Activated T-helper 17 cell treated with anti-CD3 and anti-CD28 coated beads, Interleukin-2, amount 50 U/mL, for 72 hours (primary cell): ENCODE data around the gene MYLIP. TPM values are rescaled to one million over a fixed set of nuclear protein-coding genes. Genes with fewer than 3 reads are reported as not detected.

Experiments
- ATAC-seq: fragments of 150-1000 bp; cut with Tn5 transposase; replicated peaks from 2 replicates; pipeline ENCODE4 v1.10.0; 2021; ENCODE audit warnings: mild to moderate bottlenecking, moderate library complexity
- H3K27ac Mint-ChIP-seq: one replicate; pipeline ENCODE4 v1.8.0; 2022; ENCODE audit warnings: mixed read lengths
- H3K27me3 Mint-ChIP-seq: one replicate; pipeline ENCODE4 v1.8.0; 2022; ENCODE audit warnings: mixed read lengths
- H3K36me3 Mint-ChIP-seq: one replicate; pipeline ENCODE4 v1.8.0; 2022; ENCODE audit warnings: low read depth, mild to moderate bottlenecking, mixed read lengths
- H3K4me1 Mint-ChIP-seq: one replicate; pipeline ENCODE4 v1.8.0; 2022; ENCODE audit warnings: mixed read lengths
- H3K4me3 Mint-ChIP-seq: one replicate; pipeline ENCODE4 v1.8.0; 2022; ENCODE audit warnings: mild to moderate bottlenecking, mixed read lengths
- H3K9me3 Mint-ChIP-seq: one replicate; pipeline ENCODE4 v1.8.0; 2022; ENCODE audit warnings: mixed read lengths
- total RNA-seq, 2 donors: library from RNA; stranded (reverse); gene quantifications; one replicate each; pipeline ENCODE4 v1.2.3, GENCODE V29; 2022

Gene MYLIP
- total RNA-seq, 2 donors from 2014 or later, result 5.4 to 6.0 TPM

- Mint-ChIP-seq H3K4me3 (no peak overlapping the region), H3K4me1 (peaks cover 22% of the 10 kb centered on the region), H3K36me3 (peaks cover 69% of the 10 kb centered on the region), H3K27ac (peak overlapping the region; percentile 2), H3K27me3 (no peaks in the 10 kb centered on the region), H3K9me3 (no peaks in the 10 kb centered on the region)
- ATAC-seq, result no peak
Measured at GRCh38 chr6:16140607-16141006, 11.7 kb downstream of the MYLIP start.

GRCh38 chr6:16141514-16141913 lies 12.6 kb downstream of the MYLIP start:
- no peaks in the 10 kb centered on the region for H3K27me3 Mint-ChIP-seq

GRCh38 chr6:16145038-16145437 lies 16.2 kb downstream of the MYLIP start:
- peaks cover 100% of the 10 kb centered on the region for H3K36me3 Mint-ChIP-seq
- H3K4me1 Mint-ChIP-seq, result peaks cover 10% of the 10 kb centered on the region
- no peak overlapping the region for H3K4me3 Mint-ChIP-seq
- H3K27ac Mint-ChIP-seq, result no peak overlapping the region
- ATAC-seq, result no peak
- H3K9me3 Mint-ChIP-seq, result no peaks in the 10 kb centered on the region
- no peaks in the 10 kb centered on the region for H3K27me3 Mint-ChIP-seq

More at GRCh38 chr6:16141514-16141913, 12.6 kb downstream of the MYLIP start:
- Mint-ChIP-seq H3K36me3 (peaks cover 77% of the 10 kb centered on the region), H3K27ac (no peak overlapping the region), H3K9me3 (no peaks in the 10 kb centered on the region), H3K4me3 (no peak overlapping the region), H3K4me1 (peaks cover 16% of the 10 kb centered on the region)
- ATAC-seq, result no peak

GRCh38 chr6:16146028-16146427 lies 17.1 kb downstream of the MYLIP start:
- ATAC-seq, result no peak
- no peaks in the 10 kb centered on the region for H3K27me3 Mint-ChIP-seq
- no peak overlapping the region for H3K27ac Mint-ChIP-seq
- H3K4me1 Mint-ChIP-seq, result peaks cover 8% of the 10 kb centered on the region
- H3K36me3 Mint-ChIP-seq, result peaks cover 100% of the 10 kb centered on the region
- H3K9me3 Mint-ChIP-seq, result no peaks in the 10 kb centered on the region
- H3K4me3 Mint-ChIP-seq, result no peak overlapping the region

GRCh38 chr6:16146527-16146955 lies 17.7 kb downstream of the MYLIP start:
- Mint-ChIP-seq H3K36me3 (peaks cover 100% of the 10 kb centered on the region), H3K9me3 (no peaks in the 10 kb centered on the region), H3K27me3 (no peaks in the 10 kb centered on the region), H3K27ac (no peak overlapping the region), H3K4me3 (no peak overlapping the region), H3K4me1 (peaks cover 8% of the 10 kb centered on the region)
- no peak for ATAC-seq

- ATAC-seq, result no peak
- Mint-ChIP-seq H3K27ac (no peak overlapping the region), H3K27me3 (no peaks in the 10 kb centered on the region), H3K9me3 (no peaks in the 10 kb centered on the region), H3K4me1 (peaks cover 8% of the 10 kb centered on the region), H3K4me3 (no peak overlapping the region), H3K36me3 (peaks cover 93% of the 10 kb centered on the region)
Measured at GRCh38 chr6:16148498-16148897, 19.6 kb downstream of the MYLIP start.

- peaks cover 88% of the 10 kb centered on the region for H3K36me3 Mint-ChIP-seq
- H3K4me1 Mint-ChIP-seq, result peaks cover 8% of the 10 kb centered on the region
- no peak overlapping the region for H3K4me3 Mint-ChIP-seq
- H3K27me3 Mint-ChIP-seq, result no peaks in the 10 kb centered on the region
- ATAC-seq, result no peak
- peak overlapping the region; percentile 11 for H3K27ac Mint-ChIP-seq
- H3K9me3 Mint-ChIP-seq, result no peaks in the 10 kb centered on the region
Measured at GRCh38 chr6:16149305-16149704, 20.4 kb downstream of the MYLIP start.

GRCh38 chr6:16150098-16150497 lies 21.2 kb downstream of the MYLIP start:
- Mint-ChIP-seq H3K27ac (no peak overlapping the region), H3K4me3 (no peak overlapping the region), H3K9me3 (peaks cover 1% of the 10 kb centered on the region), H3K27me3 (no peaks in the 10 kb centered on the region), H3K4me1 (peaks cover 8% of the 10 kb centered on the region), H3K36me3 (peaks cover 88% of the 10 kb centered on the region)
- no peak for ATAC-seq

GRCh38 chr6:16153211-16153820 lies 24.4 kb downstream of the MYLIP start:
- Mint-ChIP-seq H3K4me3 (no peak overlapping the region), H3K9me3 (peaks cover 4% of the 10 kb centered on the region), H3K4me1 (peaks cover 8% of the 10 kb centered on the region), H3K36me3 (peaks cover 61% of the 10 kb centered on the region), H3K27me3 (no peaks in the 10 kb centered on the region), H3K27ac (no peak overlapping the region)
- ATAC-seq, result no peak

- H3K27ac Mint-ChIP-seq, result no peak overlapping the region
- peaks cover 3% of the 10 kb centered on the region for H3K4me1 Mint-ChIP-seq
- H3K9me3 Mint-ChIP-seq, result peaks cover 4% of the 10 kb centered on the region
- H3K27me3 Mint-ChIP-seq, result no peaks in the 10 kb centered on the region
- peaks cover 45% of the 10 kb centered on the region for H3K36me3 Mint-ChIP-seq
- no peak for ATAC-seq
- H3K4me3 Mint-ChIP-seq, result no peak overlapping the region
Measured at GRCh38 chr6:16154904-16155303, 26.0 kb downstream of the MYLIP start.

- H3K4me1 Mint-ChIP-seq, result peaks cover 6% of the 10 kb centered on the region
- H3K36me3 Mint-ChIP-seq, result peaks cover 19% of the 10 kb centered on the region
- no peak overlapping the region for H3K27ac Mint-ChIP-seq
- H3K9me3 Mint-ChIP-seq, result peaks cover 4% of the 10 kb centered on the region
- H3K27me3 Mint-ChIP-seq, result no peaks in the 10 kb centered on the region
- no peak overlapping the region for H3K4me3 Mint-ChIP-seq
- no peak for ATAC-seq
Measured at GRCh38 chr6:16157492-16157891, 28.6 kb downstream of the MYLIP start.

GRCh38 chr6:16157909-16158308 lies 29.0 kb downstream of the MYLIP start:
- Mint-ChIP-seq H3K4me3 (no peak overlapping the region), H3K4me1 (peaks cover 6% of the 10 kb centered on the region), H3K27ac (no peak overlapping the region), H3K36me3 (peaks cover 16% of the 10 kb centered on the region), H3K27me3 (no peaks in the 10 kb centered on the region), H3K9me3 (peaks cover 4% of the 10 kb centered on the region)
- no peak for ATAC-seq

GRCh38 chr6:16158943-16159557 lies 30.2 kb downstream of the MYLIP start:
- no peak overlapping the region for H3K27ac Mint-ChIP-seq
- no peaks in the 10 kb centered on the region for H3K27me3 Mint-ChIP-seq
- peaks cover 16% of the 10 kb centered on the region for H3K36me3 Mint-ChIP-seq
- H3K4me3 Mint-ChIP-seq, result no peak overlapping the region
- H3K9me3 Mint-ChIP-seq, result peaks cover 4% of the 10 kb centered on the region
- peaks cover 14% of the 10 kb centered on the region for H3K4me1 Mint-ChIP-seq
- ATAC-seq, result no peak

- H3K4me1 Mint-ChIP-seq, result peaks cover 15% of the 10 kb centered on the region
- no peaks in the 10 kb centered on the region for H3K36me3 Mint-ChIP-seq
- no peak overlapping the region for H3K4me3 Mint-ChIP-seq
- H3K27ac Mint-ChIP-seq, result no peak overlapping the region
- peaks cover 3% of the 10 kb centered on the region for H3K27me3 Mint-ChIP-seq
- ATAC-seq, result no peak
- H3K9me3 Mint-ChIP-seq, result no peaks in the 10 kb centered on the region
Measured at GRCh38 chr6:16160794-16161193, 31.9 kb downstream of the MYLIP start.

GRCh38 chr6:16162003-16162402 lies 33.1 kb downstream of the MYLIP start:
- Mint-ChIP-seq H3K9me3 (no peaks in the 10 kb centered on the region), H3K36me3 (no peaks in the 10 kb centered on the region), H3K4me1 (peaks cover 15% of the 10 kb centered on the region), H3K27me3 (peaks cover 3% of the 10 kb centered on the region), H3K27ac (no peak overlapping the region), H3K4me3 (no peak overlapping the region)
- ATAC-seq, result peak; percentile 40
